Measurements from ENCODE around the gene C19orf47.

Gene C19orf47

GRCh38 chr19:40348125-40348913 lies at the start of gene C19orf47, which contains the start of gene PLD3:
Gene C19orf47, minus strand, starts transcription at chr19:40348397. Its CDS starts 6,540 bp downstream, at chr19:40341857.
Gene PLD3, plus strand, starts transcription at chr19:40348695. Its CDS starts 17,789 bp downstream, at chr19:40366484.
- DNase-seq, result peak; percentile 96 to 98 (median 98)

- DNase-seq, result no peak
Measured at GRCh38 chr19:40397568-40397906, 49.3 kb upstream of the C19orf47 start.

GRCh38 chr19:40396886-40397567 lies 48.8 kb upstream of the C19orf47 start:
- no peak for DNase-seq

DNA sequence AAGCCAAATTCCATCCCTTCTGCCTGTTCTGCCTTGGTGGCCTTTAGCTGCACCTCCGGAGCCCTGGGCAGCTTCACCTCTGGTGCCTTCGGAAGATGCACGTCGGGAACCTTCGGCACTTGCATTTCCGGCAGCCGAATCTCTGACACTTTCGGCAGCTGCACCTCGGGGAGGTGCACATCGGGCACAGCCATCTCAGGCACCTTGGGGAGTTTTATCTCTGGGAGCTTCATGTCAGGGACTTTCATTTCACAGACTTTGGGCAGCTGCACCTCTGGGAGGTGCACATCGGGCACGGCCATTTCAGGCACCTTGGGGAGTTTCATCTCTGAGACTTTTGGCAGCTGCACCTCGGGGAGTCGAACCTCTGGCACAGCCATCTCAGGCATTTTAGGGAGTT lies 47.8 kb upstream of the C19orf47 start:
- DNase-seq, result no peak

DNA sequence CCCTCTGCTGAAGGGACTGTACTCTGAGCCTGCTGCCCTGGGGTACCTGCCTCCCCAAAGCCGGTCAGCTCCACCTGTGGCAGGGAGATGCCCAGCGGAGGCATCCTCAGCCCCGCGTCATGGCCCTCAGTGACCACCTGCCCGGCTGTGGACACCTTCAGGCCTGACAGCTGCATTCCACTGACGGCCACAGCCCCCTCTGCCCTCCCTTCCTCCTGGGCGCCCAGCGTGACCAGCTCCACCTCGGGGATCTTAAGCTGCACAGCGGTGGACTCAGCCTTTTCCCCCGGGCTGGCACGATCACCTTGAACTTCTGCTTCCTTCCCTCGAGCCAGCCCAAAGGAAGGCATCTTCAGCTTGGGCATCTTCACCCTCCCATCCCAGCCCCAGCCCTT lies 46.6 kb upstream of the C19orf47 start:
- no peak for DNase-seq

DNA sequence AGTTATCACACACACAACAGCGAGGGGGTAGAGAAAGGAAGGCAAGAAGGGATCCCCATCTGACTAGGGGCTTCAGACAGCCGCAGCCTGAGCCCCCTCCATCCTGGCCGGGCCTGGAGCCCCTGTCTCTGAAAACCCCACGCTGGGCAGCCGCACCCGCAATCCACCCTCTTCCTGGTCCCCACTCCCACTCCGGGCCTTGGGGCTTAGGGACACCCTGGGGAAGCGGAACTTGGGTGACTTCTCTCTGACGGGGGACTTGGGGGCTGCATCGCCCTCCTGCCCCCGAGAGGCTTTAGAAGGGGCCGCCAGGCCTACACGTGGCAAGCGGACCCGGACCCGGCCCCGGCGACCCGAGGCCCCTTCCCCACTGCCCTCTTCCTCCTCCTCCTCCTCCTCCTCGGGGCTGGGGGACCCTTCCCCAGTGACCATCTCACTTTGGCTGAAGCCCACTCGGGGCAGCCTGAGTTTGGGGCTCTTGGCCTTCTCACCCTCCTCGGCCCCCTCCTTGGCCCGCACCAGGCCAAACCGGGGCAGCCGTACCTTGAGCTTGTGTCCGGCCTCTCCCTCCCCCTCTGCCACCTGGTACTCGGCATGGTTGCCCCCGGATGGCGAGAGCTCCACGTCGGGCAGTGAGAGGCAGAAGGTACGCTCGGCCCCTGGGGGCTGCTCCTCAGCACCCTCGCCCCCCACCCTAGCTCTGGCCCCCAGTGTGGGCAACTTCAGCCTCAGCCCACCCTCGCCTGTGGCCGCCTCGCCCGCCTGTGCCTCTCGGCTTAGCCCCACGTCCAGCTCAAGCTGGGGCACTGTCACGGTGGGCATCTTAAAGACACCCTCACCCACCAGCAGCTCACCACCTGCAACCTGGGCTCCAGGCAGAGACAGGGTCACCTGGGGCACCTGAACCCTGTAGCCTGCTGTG lies 46.0 kb upstream of the C19orf47 start:
- no peak for DNase-seq

GRCh38 chr19:40392894-40393517 lies 44.8 kb upstream of the C19orf47 start:
- no peak for DNase-seq

- DNase-seq, result no peak
Measured at GRCh38 chr19:40392123-40392522, 43.9 kb upstream of the C19orf47 start.

GRCh38 chr19:40390084-40390742 lies 42.0 kb upstream of the C19orf47 start, which contains the start of gene HIPK4:
Gene HIPK4, minus strand, starts transcription at chr19:40390181. Its CDS starts 279 bp downstream, at chr19:40389902.
- DNase-seq, result no peak

GRCh38 chr19:40389404-40390083 lies 41.3 kb upstream of the C19orf47 start:
- DNase-seq, result no peak

- DNase-seq, result no peak
Measured at GRCh38 chr19:40388481-40388880, 40.3 kb upstream of the C19orf47 start.

- DNase-seq, result no peak
Measured at GRCh38 chr19:40387155-40387554, 39.0 kb upstream of the C19orf47 start.

- no peak for DNase-seq
Measured at GRCh38 chr19:40383668-40384248, 35.6 kb upstream of the C19orf47 start.

DNA sequence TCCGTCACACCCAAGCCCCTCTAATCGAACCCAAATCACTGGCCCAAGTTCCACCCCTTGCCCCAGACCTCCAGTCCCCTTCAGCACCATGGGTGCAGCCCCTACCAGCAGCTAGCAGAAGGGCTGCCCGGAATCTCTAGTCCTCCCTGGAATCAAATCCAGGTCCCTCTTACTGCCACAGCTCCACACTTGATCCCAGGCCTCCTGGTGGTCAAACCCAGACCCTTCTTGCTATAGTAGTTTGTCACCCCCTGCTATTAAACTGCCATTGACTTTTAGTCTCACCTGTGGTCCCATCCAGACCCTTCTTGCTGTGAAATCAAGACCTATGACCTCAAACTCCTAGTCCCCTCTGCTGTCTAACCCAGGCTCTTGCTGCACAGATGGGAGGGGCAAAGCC lies 33.1 kb upstream of the C19orf47 start:
- DNase-seq, result no peak

DNA sequence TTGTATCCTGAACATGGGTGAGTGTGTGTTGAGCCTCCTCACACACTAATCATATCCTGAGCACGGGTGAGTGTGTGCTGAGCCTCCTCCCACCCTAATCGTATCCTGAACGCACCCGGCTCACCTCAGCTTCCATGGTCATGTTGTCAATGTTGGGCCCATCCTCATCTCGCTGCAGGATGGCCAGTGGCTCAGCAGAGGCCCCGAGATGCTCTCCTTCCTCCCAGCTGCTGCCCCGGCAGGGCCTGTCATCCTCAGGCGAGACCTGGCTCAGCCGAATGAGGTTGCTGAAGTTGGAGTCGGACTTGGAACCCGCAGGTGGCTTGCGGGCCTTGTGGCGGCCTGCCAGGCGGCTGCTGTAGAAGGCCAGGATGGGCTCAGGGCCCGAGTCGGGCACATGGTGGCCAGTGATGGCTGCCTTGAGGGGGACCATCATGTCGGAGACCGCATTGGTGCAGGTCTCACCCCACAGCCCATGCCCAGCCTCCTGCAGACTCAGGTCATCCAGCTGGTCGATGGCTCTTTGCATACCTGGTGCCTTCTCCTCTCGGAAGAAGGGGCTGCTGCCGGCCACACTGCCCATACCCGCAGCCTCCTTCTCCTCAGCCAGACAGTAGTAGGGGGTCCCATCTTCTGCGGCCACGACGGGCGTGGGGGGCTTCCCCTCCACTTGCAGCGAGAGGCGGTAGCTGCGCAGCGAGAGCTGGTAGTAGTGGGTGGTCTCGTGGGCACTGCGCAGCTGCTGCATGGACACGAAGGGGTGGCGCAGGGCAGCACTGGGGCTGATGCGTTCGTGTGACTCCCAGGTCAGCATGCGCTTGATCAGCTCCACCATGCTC lies 32.2 kb upstream of the C19orf47 start:
- DNase-seq, result no peak

- no peak for DNase-seq
Measured at GRCh38 chr19:40379446-40380198, 31.4 kb upstream of the C19orf47 start.

DNA sequence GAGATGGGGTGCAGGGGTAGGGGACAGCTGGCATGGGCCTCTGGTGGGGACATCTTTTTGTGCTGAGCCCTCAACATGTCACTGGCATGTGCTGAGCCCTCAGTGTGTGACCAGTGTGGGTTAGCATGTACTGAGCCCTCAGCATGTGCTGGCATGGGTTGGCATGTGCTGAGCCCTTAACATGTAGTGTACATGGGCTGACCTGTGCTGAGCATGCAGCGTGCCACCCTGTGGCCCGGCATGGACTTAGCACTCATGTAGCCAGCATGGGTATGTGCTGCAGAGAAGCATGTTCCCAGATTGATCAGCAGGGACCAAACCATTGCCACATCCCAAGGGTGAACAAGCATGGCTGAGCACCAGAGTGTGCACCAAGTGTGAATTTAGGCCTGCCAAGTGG lies 30.3 kb upstream of the C19orf47 start:
- DNase-seq, result no peak

GRCh38 chr19:40377876-40378385 lies 29.7 kb upstream of the C19orf47 start:
- no peak for DNase-seq

- DNase-seq, result no peak
Measured at GRCh38 chr19:40376286-40376862, 28.2 kb upstream of the C19orf47 start.

Data from activated CD4-positive, CD25-positive, alpha-beta regulatory T cell (primary cell).